GM12865 (cell line): Measurements from ENCODE around the gene OBSL1.

ENCODE experiments used
- DNase-seq: peaks from one replicate; pipeline ENCODE4 v3.0.0; 2010; ENCODE audit warnings: low read depth
- H3K4me3 ChIP-seq: 2 replicates; pipeline ENCODE4 v1.5.1; 2011; ENCODE audit warnings: mild to moderate bottlenecking, low read depth, low read length, control low read depth
- CTCF ChIP-seq: IDR thresholded peaks from 2 replicates; pipeline ENCODE4 v1.5.1; 2011; ENCODE audit warnings: low read length, control low read depth, low read depth, inconsistent platforms; ENCODE audit not compliant: insufficient read depth; ENCODE audit errors: missing control alignments

OBSL1 gene

GRCh38 chr2:219581346-219581745 is 10.0 kb upstream of the OBSL1 start:
- no peak overlapping the region for H3K4me3 ChIP-seq
- DNase-seq: no peak
- TF ChIP-seq CTCF: no peak

DNA sequence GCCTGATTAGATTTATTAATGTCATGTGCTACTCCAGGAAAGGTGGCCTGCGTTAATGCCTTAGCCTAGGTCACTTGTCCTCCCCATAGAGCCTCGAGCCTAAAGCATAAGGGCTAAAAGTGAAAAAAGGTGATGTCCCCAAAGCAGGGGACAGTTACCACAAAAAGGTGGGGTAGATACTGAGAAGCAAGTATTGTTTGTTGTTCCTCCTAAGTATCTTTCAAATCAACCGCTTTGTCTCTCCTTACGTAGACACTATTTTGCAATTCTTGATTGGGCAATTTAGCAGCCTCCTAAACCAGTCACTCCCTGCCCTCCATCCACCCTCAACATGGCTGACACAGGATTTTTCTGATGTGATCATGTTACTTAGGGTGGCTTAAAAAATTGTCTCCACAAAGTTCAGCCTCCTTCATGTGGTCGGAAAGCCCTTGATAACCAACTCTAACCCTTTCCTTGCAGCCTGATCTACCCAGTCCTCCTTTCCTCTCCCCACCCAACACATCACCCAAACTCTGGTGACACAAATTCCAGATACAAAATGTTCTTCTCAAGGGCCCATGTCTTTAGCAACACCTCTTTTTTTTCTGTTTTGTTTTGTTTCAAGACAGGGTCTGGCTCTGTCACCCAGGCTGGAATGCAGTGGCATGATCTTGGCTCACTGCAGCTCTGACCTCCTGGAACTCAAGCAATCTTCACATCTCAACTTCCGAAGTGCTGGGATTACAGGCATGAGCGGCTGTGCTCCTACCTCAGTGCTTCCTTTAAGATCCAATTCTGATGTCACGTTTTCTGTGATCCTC is 7.7 kb upstream of the OBSL1 start:
- no peak for DNase-seq
- no peak overlapping the region for H3K4me3 ChIP-seq
- TF ChIP-seq CTCF: no peak

- no peak for DNase-seq
- H3K4me3 ChIP-seq: no peak overlapping the region
- no peak for TF ChIP-seq CTCF
Observed at GRCh38 chr2:219576505-219577388, 5.4 kb upstream of the OBSL1 start.

DNA sequence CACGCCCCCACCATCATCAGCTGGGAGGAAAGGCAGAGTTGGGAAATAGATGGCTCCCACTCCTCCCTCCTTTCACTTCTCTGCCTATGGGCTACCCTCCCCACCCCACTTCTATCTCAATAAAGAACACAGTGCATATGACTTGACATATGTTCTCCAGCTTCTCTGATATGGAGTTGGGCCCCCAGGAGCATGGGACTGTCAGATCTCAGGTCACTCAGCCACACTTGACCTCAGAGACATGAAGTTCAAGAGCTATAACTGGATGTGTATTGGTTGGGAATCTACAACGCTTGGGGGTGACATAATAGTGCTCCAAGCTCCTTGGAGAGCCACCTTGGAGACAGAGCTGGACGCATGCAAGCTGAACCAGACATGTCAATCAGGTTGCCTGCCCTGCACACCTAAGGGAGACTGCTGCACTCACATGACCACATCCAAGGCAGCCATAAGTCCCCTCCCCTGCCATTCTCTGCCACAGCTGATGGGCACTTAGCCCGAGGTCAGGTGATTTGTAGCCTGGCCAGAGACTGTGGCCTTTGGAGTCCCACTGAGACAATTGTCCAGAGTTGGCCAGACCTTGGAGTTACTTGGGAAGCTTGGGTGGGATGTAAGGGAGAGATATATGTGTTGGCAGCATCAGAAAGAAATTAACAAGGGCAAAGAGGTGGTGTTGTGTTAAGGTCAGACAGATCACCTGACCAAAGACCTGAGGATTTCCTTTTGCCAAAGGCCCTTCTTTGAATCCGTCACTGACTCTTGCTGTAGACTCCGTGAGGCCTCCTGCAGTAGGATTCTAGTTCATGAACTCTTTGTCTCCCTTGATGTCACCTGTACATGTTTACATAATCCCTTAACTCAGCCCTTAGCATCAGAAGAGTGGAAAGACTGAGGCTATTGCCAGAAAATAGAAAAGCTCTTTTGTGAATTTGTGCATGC is 4.5 kb upstream of the OBSL1 start:
- no peak for TF ChIP-seq CTCF
- DNase-seq: no peak
- no peak overlapping the region for H3K4me3 ChIP-seq

DNA sequence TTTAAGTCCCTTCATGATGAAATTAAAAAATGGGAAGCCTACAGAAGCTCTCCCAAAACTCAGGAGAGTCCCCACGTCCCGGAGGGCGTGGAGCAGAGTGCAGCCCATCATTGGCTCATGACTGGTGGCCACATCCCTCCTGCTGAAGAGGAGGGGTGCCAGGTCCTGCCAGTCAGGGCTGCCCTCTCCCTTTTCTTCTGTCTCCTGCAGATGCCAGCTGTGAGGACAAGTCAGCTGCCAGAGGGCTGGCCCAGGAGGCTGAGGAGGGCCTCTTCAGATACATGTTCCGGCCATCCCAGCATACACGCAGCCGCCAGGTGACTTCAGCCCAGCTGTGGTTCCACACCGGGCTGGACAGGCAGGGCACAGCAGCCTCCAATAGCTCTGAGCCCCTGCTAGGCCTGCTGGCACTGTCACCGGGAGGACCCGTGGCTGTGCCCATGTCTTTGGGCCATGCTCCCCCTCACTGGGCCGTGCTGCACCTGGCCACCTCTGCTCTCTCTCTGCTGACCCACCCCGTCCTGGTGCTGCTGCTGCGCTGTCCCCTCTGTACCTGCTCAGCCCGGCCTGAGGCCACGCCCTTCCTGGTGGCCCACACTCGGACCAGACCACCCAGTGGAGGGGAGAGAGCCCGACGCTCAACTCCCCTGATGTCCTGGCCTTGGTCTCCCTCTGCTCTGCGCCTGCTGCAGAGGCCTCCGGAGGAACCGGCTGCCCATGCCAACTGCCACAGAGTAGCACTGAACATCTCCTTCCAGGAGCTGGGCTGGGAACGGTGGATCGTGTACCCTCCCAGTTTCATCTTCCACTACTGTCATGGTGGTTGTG is 3.4 kb upstream of the OBSL1 start:
- no peak for DNase-seq
- no peak for TF ChIP-seq CTCF
- H3K4me3 ChIP-seq: no peak overlapping the region

- no peak for DNase-seq
- no peak for TF ChIP-seq CTCF
- H3K4me3 ChIP-seq: no peak overlapping the region
Observed at GRCh38 chr2:219573166-219573565, 1.8 kb upstream of the OBSL1 start.
